ENCODE measurements around the gene SLC4A2. TPM values are rescaled to one million over a fixed set of nuclear protein-coding genes. Genes with fewer than 3 reads are reported as not detected.

The SLC4A2 gene
- total RNA-seq, 1 experiment from 2014 or later = 164 TPM

GRCh38 chr7:151102991-151103390, 43.6 kb downstream of the SLC4A2 start (continued):
- no peak for TF ChIP-seq FOXP1 (CRISPR knock-in tag; IDR thresholded peaks at IDR 0.05; ENCODE audit: borderline replicate concordance)
- no peak for TF ChIP-seq CTCF (IDR thresholded peaks at IDR 0.05)
- TF ChIP-seq, protein P1, sequence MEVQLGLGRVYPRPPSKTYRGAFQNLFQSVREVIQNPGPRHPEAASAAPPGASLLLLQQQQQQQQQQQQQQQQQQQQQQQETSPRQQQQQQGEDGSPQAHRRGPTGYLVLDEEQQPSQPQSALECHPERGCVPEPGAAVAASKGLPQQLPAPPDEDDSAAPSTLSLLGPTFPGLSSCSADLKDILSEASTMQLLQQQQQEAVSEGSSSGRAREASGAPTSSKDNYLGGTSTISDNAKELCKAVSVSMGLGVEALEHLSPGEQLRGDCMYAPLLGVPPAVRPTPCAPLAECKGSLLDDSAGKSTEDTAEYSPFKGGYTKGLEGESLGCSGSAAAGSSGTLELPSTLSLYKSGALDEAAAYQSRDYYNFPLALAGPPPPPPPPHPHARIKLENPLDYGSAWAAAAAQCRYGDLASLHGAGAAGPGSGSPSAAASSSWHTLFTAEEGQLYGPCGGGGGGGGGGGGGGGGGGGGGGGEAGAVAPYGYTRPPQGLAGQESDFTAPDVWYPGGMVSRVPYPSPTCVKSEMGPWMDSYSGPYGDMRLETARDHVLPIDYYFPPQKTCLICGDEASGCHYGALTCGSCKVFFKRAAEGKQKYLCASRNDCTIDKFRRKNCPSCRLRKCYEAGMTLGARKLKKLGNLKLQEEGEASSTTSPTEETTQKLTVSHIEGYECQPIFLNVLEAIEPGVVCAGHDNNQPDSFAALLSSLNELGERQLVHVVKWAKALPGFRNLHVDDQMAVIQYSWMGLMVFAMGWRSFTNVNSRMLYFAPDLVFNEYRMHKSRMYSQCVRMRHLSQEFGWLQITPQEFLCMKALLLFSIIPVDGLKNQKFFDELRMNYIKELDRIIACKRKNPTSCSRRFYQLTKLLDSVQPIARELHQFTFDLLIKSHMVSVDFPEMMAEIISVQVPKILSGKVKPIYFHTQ (CRISPR knock-in tag; IDR thresholded peaks at IDR 0.05) = no peak

DNA sequence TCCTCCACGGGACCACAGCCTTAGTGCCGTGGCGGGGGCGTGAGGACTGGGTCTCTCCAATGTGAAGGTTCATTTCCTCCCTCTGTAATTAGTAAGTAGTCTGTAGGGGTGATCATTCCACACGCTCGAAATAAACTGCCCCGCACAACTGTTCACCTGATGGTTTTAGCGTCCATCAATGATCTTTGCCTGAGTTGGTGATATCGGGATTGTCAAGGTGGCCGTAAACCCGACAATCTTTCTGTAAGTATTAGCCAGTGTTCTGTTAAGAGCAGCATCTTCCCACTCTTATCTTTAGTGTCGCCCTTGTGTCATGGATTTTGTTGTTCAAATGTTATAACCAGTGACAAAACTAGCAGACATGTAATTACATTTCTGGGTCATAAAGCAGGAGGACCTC, 44.6 kb downstream of the SLC4A2 start:
- no peaks in the 10 kb centered on the region for H3K9me3 Mint-ChIP-seq
- no peaks in the 10 kb centered on the region; the same call in 1 of the 2 replicates for H3K36me3 Mint-ChIP-seq
- H3K4me1 Mint-ChIP-seq = peaks cover 50% of the 10 kb centered on the region
- ChIA-PET CTCF (interaction anchor here (0.7 to 3.0 kb wide), 7 partner anchors 10 to 140 kb away, joined by 3 to 8 read pairs (median 4); no protein-coding TSS in a partner anchor), POLR2A (interaction anchor here (0.5 kb wide), 1 partner anchor 123 kb away, joined by 3 read pairs; the partner anchor contains the start of gene ABCF2)
- TF ChIP-seq ATF1 (CRISPR knock-in tag; IDR thresholded peaks at IDR 0.05) = no peak
- no peak for TF ChIP-seq OVOL2 (CRISPR knock-in tag; IDR thresholded peaks at IDR 0.05; ENCODE audit: borderline replicate concordance)
- peak overlapping the region; percentile 96 for H3K27ac Mint-ChIP-seq
- no peaks in the 10 kb centered on the region for H3K27me3 Mint-ChIP-seq (ENCODE audit: low read depth)
- H3K4me3 Mint-ChIP-seq = peak overlapping the region; percentile 59
- no peak for DNase-seq (ENCODE audit: low spot score)
- ATAC-seq = no peak

- POLR2A ChIA-PET = interaction anchor here (0.5 to 0.7 kb wide), 2 partner anchors 42 to 123 kb away, joined by 3 read pairs; partner anchors contain the start of gene ABCF2
- no peaks in the 10 kb centered on the region for H3K27me3 Mint-ChIP-seq (ENCODE audit: low read depth)
- CTCF ChIA-PET = interaction anchor here (0.7 to 3.0 kb wide), 11 partner anchors 9 to 140 kb away, joined by 3 to 8 read pairs (median 4); no protein-coding TSS in a partner anchor
- DNase-seq (ENCODE audit: low spot score) (peak; percentile 50), ATAC-seq (peak; percentile 80)
- TF ChIP-seq MYBL2 (CRISPR knock-in tag; IDR thresholded peaks at IDR 0.05) (no peak), ZNF425 (CRISPR knock-in tag; conservative IDR thresholded peaks at IDR 0.05) (no peak), ZNF423 (CRISPR knock-in tag; IDR thresholded peaks at IDR 0.05) (no peak), SMAD4 (CRISPR knock-in tag; IDR thresholded peaks at IDR 0.05) (no peak), NFYB (CRISPR knock-in tag; conservative IDR thresholded peaks at IDR 0.05; ENCODE audit: low read depth) (no peak), CREM (CRISPR knock-in tag; IDR thresholded peaks at IDR 0.05) (no peak), ESRRA (CRISPR knock-in tag; IDR thresholded peaks at IDR 0.05; ENCODE audit: borderline replicate concordance) (no peak), ZNF138 (CRISPR knock-in tag; conservative IDR thresholded peaks at IDR 0.05) (no peak), NFE2L1 (CRISPR knock-in tag; IDR thresholded peaks at IDR 0.05) (no peak), ELF4 (CRISPR knock-in tag; IDR thresholded peaks at IDR 0.05; ENCODE audit: low read depth) (no peak), ZNF396 (CRISPR knock-in tag; IDR thresholded peaks at IDR 0.05; ENCODE audit: borderline replicate concordance) (no peak), E2F1 (CRISPR knock-in tag; IDR thresholded peaks at IDR 0.05) (no peak), RORB (CRISPR knock-in tag; IDR thresholded peaks at IDR 0.05) (no peak)
- TF ChIP-seq, protein P2, sequence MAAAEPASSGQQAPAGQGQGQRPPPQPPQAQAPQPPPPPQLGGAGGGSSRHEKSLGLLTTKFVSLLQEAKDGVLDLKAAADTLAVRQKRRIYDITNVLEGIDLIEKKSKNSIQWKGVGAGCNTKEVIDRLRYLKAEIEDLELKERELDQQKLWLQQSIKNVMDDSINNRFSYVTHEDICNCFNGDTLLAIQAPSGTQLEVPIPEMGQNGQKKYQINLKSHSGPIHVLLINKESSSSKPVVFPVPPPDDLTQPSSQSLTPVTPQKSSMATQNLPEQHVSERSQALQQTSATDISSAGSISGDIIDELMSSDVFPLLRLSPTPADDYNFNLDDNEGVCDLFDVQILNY (CRISPR knock-in tag; IDR thresholded peaks at IDR 0.05) = no peak
- TF ChIP-seq, protein P3, sequence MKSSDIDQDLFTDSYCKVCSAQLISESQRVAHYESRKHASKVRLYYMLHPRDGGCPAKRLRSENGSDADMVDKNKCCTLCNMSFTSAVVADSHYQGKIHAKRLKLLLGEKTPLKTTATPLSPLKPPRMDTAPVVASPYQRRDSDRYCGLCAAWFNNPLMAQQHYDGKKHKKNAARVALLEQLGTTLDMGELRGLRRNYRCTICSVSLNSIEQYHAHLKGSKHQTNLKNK (CRISPR knock-in tag; IDR thresholded peaks at IDR 0.05) = no peak
- H3K4me1 Mint-ChIP-seq = peaks cover 51% of the 10 kb centered on the region
- peak overlapping the region; percentile 96 for H3K27ac Mint-ChIP-seq
- no peaks in the 10 kb centered on the region; the same call in 1 of the 2 replicates for H3K36me3 Mint-ChIP-seq
- peak overlapping the region; percentile 59 for H3K4me3 Mint-ChIP-seq
- H3K9me3 Mint-ChIP-seq = no peaks in the 10 kb centered on the region
These were observed 45.2 kb downstream of the SLC4A2 start for GRCh38 chr7:151104411-151105235.
